ENCODE measurements around the gene BRWD1.

Gene BRWD1

GRCh38 chr21:39281853-39282252, 31.6 kb downstream of the BRWD1 start:
- no peaks in the 10 kb centered on the region for H3K79me2 ChIP-seq (ENCODE audit: insufficient read depth, low read depth)
- H4K20me1 ChIP-seq (ENCODE audit: insufficient read depth) = no peaks in the 10 kb centered on the region
- no peaks in the 10 kb centered on the region for H3K27me3 ChIP-seq (ENCODE audit: insufficient read depth, low read depth)
- H3K27ac ChIP-seq = no peak overlapping the region
- no peak overlapping the region for H3K4me2 ChIP-seq
- no peak overlapping the region for H3K4me3 ChIP-seq (IDR thresholded peaks at IDR 0.05; ENCODE audit: insufficient read depth, low read depth, low read length)
- TF ChIP-seq CTCF (conservative IDR thresholded peaks at IDR 0.05; ENCODE audit: low read depth, low read length) = no peak
- no peaks in the 10 kb centered on the region for H3K4me1 ChIP-seq (ENCODE audit: low read depth, poor library complexity, severe bottlenecking)
- no peak overlapping the region for H2AFZ ChIP-seq (ENCODE audit: low read depth)
- no peak overlapping the region for H3K9ac ChIP-seq
- H3K36me3 ChIP-seq (ENCODE audit: insufficient read depth) = no peaks in the 10 kb centered on the region

GRCh38 chr21:39281207-39281606, 32.2 kb downstream of the BRWD1 start:
- Histone ChIP-seq H3K4me2 (no peak overlapping the region), H4K20me1 (ENCODE audit: insufficient read depth) (no peaks in the 10 kb centered on the region), H3K36me3 (ENCODE audit: insufficient read depth) (no peaks in the 10 kb centered on the region), H3K4me1 (ENCODE audit: low read depth, poor library complexity, severe bottlenecking) (no peaks in the 10 kb centered on the region), H3K27ac (no peak overlapping the region), H3K79me2 (ENCODE audit: insufficient read depth, low read depth) (no peaks in the 10 kb centered on the region), H3K9ac (no peak overlapping the region), H3K27me3 (ENCODE audit: insufficient read depth, low read depth) (no peaks in the 10 kb centered on the region), H3K4me3 (IDR thresholded peaks at IDR 0.05; ENCODE audit: insufficient read depth, low read depth, low read length) (no peak overlapping the region), H2AFZ (ENCODE audit: low read depth) (no peak overlapping the region)
- no peak for TF ChIP-seq CTCF (conservative IDR thresholded peaks at IDR 0.05; ENCODE audit: low read depth, low read length)

GRCh38 chr21:39269620-39270019, 43.8 kb downstream of the BRWD1 start:
- Histone ChIP-seq H4K20me1 (ENCODE audit: insufficient read depth) (no peaks in the 10 kb centered on the region), H3K9ac (no peak overlapping the region), H3K4me2 (no peak overlapping the region)

GRCh38 chr21:39265603-39266002, 47.8 kb downstream of the BRWD1 start:
- no peak overlapping the region for H2AFZ ChIP-seq (ENCODE audit: low read depth)
- H3K27me3 ChIP-seq (ENCODE audit: insufficient read depth, low read depth) = no peaks in the 10 kb centered on the region
- H3K9ac ChIP-seq = no peak overlapping the region
- H3K79me2 ChIP-seq (ENCODE audit: insufficient read depth, low read depth) = 0 out of 2 replicates have a peak, but pooled peaks cover 5% of the 10 kb centered on the region
- H4K20me1 ChIP-seq (ENCODE audit: insufficient read depth) = no peaks in the 10 kb centered on the region
- peaks cover 7% of the 10 kb centered on the region; the same call in 1 of the 2 replicates for H3K36me3 ChIP-seq (ENCODE audit: insufficient read depth)
- H3K4me1 ChIP-seq (ENCODE audit: low read depth, poor library complexity, severe bottlenecking) = peaks cover 11% of the 10 kb centered on the region
- H3K4me2 ChIP-seq = no peak overlapping the region
- no peak overlapping the region for H3K27ac ChIP-seq
- no peak overlapping the region for H3K4me3 ChIP-seq (IDR thresholded peaks at IDR 0.05; ENCODE audit: insufficient read depth, low read depth, low read length)
- no peak for TF ChIP-seq CTCF (conservative IDR thresholded peaks at IDR 0.05; ENCODE audit: low read depth, low read length)

More at GRCh38 chr21:39269620-39270019, 43.8 kb downstream of the BRWD1 start:
- Histone ChIP-seq H3K4me1 (ENCODE audit: low read depth, poor library complexity, severe bottlenecking) (no peaks in the 10 kb centered on the region), H3K79me2 (ENCODE audit: insufficient read depth, low read depth) (no peaks in the 10 kb centered on the region), H3K27ac (no peak overlapping the region), H3K27me3 (ENCODE audit: insufficient read depth, low read depth) (no peaks in the 10 kb centered on the region), H2AFZ (ENCODE audit: low read depth) (no peak overlapping the region), H3K4me3 (IDR thresholded peaks at IDR 0.05; ENCODE audit: insufficient read depth, low read depth, low read length) (no peak overlapping the region), H3K36me3 (ENCODE audit: insufficient read depth) (no peaks in the 10 kb centered on the region; the same call in 1 of the 2 replicates)
- no peak for TF ChIP-seq CTCF (conservative IDR thresholded peaks at IDR 0.05; ENCODE audit: low read depth, low read length)

Data from KMS-11 (cell line).